HepG2 (cell line): ENCODE data around the gene SEMA6B.

Source experiments
- GATAD1 ChIP-seq: IDR thresholded peaks from 2 replicates; pipeline ENCODE4 v1.6.1; 2016; ENCODE audit warnings: missing genetic modification reagents, missing compliant biosample characterization
- IRF2 ChIP-seq: IDR thresholded peaks from 2 replicates; pipeline ENCODE4 v1.6.1; 2018; ENCODE audit warnings: missing genetic modification reagents, missing compliant biosample characterization
- JUNB ChIP-seq: sonication (generic); formaldehyde crosslinking; IDR thresholded peaks from 2 replicates; pipeline ENCODE4 v1.8.0; 2022; ENCODE audit warnings: missing genetic modification reagents, mild to moderate bottlenecking, borderline replicate concordance
- POLR2AphosphoS5 ChIP-seq: IDR thresholded peaks from 2 replicates; pipeline ENCODE4 v1.6.1; 2012; ENCODE audit warnings: low read depth, low read length
- REL ChIP-seq: sonication (generic); formaldehyde crosslinking; conservative IDR thresholded peaks from 2 replicates; pipeline ENCODE4 v1.8.0; 2022; ENCODE audit warnings: mild to moderate bottlenecking, missing genetic modification reagents, moderate library complexity
- SP2 ChIP-seq: sonication (generic); formaldehyde crosslinking; IDR thresholded peaks from 2 replicates; pipeline ENCODE4 v1.5.1; 2020; ENCODE audit warnings: mild to moderate bottlenecking, missing genetic modification reagents
- TF ChIP-seq, protein P1 (sequence below): sonication (generic); formaldehyde crosslinking; IDR thresholded peaks from 2 replicates; pipeline ENCODE4 v1.5.0; 2020; ENCODE audit warnings: mild to moderate bottlenecking, missing genetic modification reagents, moderate library complexity
- TF ChIP-seq, protein P2 (sequence below): IDR thresholded peaks from 2 replicates; pipeline ENCODE4 v1.6.1; 2016; ENCODE audit warnings: low read depth
- TF ChIP-seq, protein P3 (sequence below): sonication (generic); formaldehyde crosslinking; IDR thresholded peaks from 2 replicates; pipeline ENCODE4 v1.4.0; 2020; ENCODE audit warnings: missing genetic modification reagents
- TF ChIP-seq, protein P4 (sequence below): sonication (generic); formaldehyde crosslinking; IDR thresholded peaks from 2 replicates; pipeline ENCODE4 v1.4.0; 2020; ENCODE audit warnings: missing genetic modification reagents
- TF ChIP-seq, protein P5 (sequence below): sonication (generic); formaldehyde crosslinking; IDR thresholded peaks from 2 replicates; pipeline ENCODE4 v1.4.0; 2020; ENCODE audit warnings: low read depth, mild to moderate bottlenecking, missing genetic modification reagents

DNA sequence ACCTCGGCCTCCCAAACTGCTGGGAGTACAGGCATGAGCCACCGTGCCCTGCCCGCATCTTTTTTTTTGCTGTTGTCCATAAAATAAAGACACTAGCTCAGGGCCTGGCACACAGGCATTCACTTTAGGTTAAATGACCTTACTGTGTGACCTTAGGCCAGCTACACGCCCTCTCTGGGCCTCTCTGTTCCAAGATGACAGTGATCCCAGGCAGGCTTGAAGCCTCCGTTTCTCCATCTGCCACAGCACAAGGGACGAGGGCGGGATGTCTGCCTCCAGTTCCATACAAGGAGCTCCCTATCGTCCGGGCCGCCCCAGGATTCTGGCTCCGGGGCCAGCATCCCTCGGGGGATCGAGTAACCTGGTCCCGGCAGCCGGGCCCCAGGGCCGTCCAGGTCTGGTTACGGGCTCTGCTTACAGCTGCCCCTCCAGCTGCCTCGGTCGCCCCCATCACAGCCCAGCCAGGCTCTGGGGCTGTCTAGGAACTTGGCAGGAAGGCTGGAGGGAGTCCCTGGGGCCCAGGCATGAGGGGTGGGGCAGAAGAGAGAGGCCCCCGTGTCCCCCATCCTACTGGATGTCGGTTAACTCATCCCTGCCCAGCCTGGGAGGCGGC, 11.9 kb upstream of the SEMA6B start:
- TF ChIP-seq JUNB (CRISPR knock-in tag), result no peak
- TF ChIP-seq, protein P1, sequence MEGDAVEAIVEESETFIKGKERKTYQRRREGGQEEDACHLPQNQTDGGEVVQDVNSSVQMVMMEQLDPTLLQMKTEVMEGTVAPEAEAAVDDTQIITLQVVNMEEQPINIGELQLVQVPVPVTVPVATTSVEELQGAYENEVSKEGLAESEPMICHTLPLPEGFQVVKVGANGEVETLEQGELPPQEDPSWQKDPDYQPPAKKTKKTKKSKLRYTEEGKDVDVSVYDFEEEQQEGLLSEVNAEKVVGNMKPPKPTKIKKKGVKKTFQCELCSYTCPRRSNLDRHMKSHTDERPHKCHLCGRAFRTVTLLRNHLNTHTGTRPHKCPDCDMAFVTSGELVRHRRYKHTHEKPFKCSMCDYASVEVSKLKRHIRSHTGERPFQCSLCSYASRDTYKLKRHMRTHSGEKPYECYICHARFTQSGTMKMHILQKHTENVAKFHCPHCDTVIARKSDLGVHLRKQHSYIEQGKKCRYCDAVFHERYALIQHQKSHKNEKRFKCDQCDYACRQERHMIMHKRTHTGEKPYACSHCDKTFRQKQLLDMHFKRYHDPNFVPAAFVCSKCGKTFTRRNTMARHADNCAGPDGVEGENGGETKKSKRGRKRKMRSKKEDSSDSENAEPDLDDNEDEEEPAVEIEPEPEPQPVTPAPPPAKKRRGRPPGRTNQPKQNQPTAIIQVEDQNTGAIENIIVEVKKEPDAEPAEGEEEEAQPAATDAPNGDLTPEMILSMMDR (CRISPR knock-in tag), result no peak
- TF ChIP-seq SP2, result no peak
- TF ChIP-seq IRF2 (CRISPR knock-in tag), result no peak
- TF ChIP-seq, protein P2, sequence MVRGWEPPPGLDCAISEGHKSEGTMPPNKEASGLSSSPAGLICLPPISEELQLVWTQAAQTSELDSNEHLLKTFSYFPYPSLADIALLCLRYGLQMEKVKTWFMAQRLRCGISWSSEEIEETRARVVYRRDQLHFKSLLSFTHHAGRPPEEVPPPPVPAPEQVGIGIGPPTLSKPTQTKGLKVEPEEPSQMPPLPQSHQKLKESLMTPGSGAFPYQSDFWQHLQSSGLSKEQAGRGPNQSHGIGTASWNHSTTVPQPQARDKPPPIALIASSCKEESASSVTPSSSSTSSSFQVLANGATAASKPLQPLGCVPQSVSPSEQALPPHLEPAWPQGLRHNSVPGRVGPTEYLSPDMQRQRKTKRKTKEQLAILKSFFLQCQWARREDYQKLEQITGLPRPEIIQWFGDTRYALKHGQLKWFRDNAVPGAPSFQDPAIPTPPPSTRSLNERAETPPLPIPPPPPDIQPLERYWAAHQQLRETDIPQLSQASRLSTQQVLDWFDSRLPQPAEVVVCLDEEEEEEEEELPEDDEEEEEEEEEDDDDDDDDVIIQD (CRISPR knock-in tag), result no peak
- TF ChIP-seq GATAD1 (CRISPR knock-in tag), result no peak
- no peak for TF ChIP-seq REL
- TF ChIP-seq, protein P3, sequence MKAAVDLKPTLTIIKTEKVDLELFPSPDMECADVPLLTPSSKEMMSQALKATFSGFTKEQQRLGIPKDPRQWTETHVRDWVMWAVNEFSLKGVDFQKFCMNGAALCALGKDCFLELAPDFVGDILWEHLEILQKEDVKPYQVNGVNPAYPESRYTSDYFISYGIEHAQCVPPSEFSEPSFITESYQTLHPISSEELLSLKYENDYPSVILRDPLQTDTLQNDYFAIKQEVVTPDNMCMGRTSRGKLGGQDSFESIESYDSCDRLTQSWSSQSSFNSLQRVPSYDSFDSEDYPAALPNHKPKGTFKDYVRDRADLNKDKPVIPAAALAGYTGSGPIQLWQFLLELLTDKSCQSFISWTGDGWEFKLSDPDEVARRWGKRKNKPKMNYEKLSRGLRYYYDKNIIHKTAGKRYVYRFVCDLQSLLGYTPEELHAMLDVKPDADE (CRISPR knock-in tag), result no peak
- no peak for TF ChIP-seq POLR2AphosphoS5
- TF ChIP-seq, protein P4, sequence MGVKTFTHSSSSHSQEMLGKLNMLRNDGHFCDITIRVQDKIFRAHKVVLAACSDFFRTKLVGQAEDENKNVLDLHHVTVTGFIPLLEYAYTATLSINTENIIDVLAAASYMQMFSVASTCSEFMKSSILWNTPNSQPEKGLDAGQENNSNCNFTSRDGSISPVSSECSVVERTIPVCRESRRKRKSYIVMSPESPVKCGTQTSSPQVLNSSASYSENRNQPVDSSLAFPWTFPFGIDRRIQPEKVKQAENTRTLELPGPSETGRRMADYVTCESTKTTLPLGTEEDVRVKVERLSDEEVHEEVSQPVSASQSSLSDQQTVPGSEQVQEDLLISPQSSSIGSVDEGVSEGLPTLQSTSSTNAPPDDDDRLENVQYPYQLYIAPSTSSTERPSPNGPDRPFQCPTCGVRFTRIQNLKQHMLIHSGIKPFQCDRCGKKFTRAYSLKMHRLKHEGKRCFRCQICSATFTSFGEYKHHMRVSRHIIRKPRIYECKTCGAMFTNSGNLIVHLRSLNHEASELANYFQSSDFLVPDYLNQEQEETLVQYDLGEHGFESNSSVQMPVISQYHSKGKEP (CRISPR knock-in tag), result no peak
- TF ChIP-seq, protein P5, sequence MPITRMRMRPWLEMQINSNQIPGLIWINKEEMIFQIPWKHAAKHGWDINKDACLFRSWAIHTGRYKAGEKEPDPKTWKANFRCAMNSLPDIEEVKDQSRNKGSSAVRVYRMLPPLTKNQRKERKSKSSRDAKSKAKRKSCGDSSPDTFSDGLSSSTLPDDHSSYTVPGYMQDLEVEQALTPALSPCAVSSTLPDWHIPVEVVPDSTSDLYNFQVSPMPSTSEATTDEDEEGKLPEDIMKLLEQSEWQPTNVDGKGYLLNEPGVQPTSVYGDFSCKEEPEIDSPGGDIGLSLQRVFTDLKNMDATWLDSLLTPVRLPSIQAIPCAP (CRISPR knock-in tag), result no peak
